ENCODE results near the gene SASS6.

GRCh38 chr1:100109554-100110066 lies 23.1 kb downstream of the SASS6 start:
- TF ChIP-seq CTCF (IDR thresholded peaks at IDR 0.05; ENCODE audit: insufficient read depth, low read depth, low read length) (no peak), EZH2 (IDR thresholded peaks at IDR 0.05; ENCODE audit: insufficient read depth, low read length) (no peak)

Data from astrocyte (in vitro differentiated cells and primary cell).